ENCODE data around the gene CEP192. TPM values are rescaled to one million over a fixed set of nuclear protein-coding genes. Genes with fewer than 3 reads are reported as not detected.

Gene CEP192
- total RNA-seq, 1 experiment from 2014 or later, result 19.4 TPM

- in situ Hi-C loops (cut with HindIII; ENCODE audit: low pct_unique_long_range_greater_than_20kb, low sequenced_read_pairs), result no loop called here
- DNase-seq (ENCODE audit: low read depth), result no peak
These were observed 26.2 kb downstream of the CEP192 start for GRCh38 chr18:13017247-13017875.

- no peak for DNase-seq (ENCODE audit: low read depth)
- in situ Hi-C loops (cut with HindIII; ENCODE audit: low pct_unique_long_range_greater_than_20kb, low sequenced_read_pairs), result no loop called here
These were observed 27.2 kb downstream of the CEP192 start for GRCh38 chr18:13018374-13018773.

- no peak for DNase-seq (ENCODE audit: low read depth)
These were observed 28.1 kb downstream of the CEP192 start for GRCh38 chr18:13019301-13019700.

GRCh38 chr18:13022644-13023043, 31.5 kb downstream of the CEP192 start:
- no peak for DNase-seq (ENCODE audit: low read depth)
- in situ Hi-C loops (cut with HindIII; ENCODE audit: low pct_unique_long_range_greater_than_20kb, low sequenced_read_pairs), result no loop called here

More at GRCh38 chr18:13019301-13019700, 28.1 kb downstream of the CEP192 start:
- in situ Hi-C loops (cut with HindIII; ENCODE audit: low pct_unique_long_range_greater_than_20kb, low sequenced_read_pairs), result no loop called here

GRCh38 chr18:13025233-13025632, 34.1 kb downstream of the CEP192 start:
- DNase-seq (ENCODE audit: low read depth), result no peak
- in situ Hi-C loops (cut with HindIII; ENCODE audit: low pct_unique_long_range_greater_than_20kb, low sequenced_read_pairs), result no loop called here

- in situ Hi-C loops (cut with HindIII; ENCODE audit: low pct_unique_long_range_greater_than_20kb, low sequenced_read_pairs), result no loop called here
- DNase-seq (ENCODE audit: low read depth), result no peak
These were observed 35.6 kb downstream of the CEP192 start for GRCh38 chr18:13026583-13027270.

GRCh38 chr18:13028869-13029268, 37.7 kb downstream of the CEP192 start:
- DNase-seq (ENCODE audit: low read depth), result no peak
- in situ Hi-C loops (cut with HindIII; ENCODE audit: low pct_unique_long_range_greater_than_20kb, low sequenced_read_pairs), result no loop called here

GRCh38 chr18:13032173-13032572, 41.0 kb downstream of the CEP192 start:
- no peak for DNase-seq (ENCODE audit: low read depth)
- in situ Hi-C loops (cut with HindIII; ENCODE audit: low pct_unique_long_range_greater_than_20kb, low sequenced_read_pairs), result no loop called here

- no peak for DNase-seq (ENCODE audit: low read depth)
- in situ Hi-C loops (cut with HindIII; ENCODE audit: low pct_unique_long_range_greater_than_20kb, low sequenced_read_pairs), result no loop called here
These were observed 44.2 kb downstream of the CEP192 start for GRCh38 chr18:13035249-13035914.

- in situ Hi-C loops (cut with HindIII; ENCODE audit: low pct_unique_long_range_greater_than_20kb, low sequenced_read_pairs), result no loop called here
- peak; percentile 14 for DNase-seq (ENCODE audit: low read depth)
These were observed 45.6 kb downstream of the CEP192 start for GRCh38 chr18:13036622-13037320.

- DNase-seq (ENCODE audit: low read depth), result no peak
- in situ Hi-C loops (cut with HindIII; ENCODE audit: low pct_unique_long_range_greater_than_20kb, low sequenced_read_pairs), result no loop called here
These were observed 48.6 kb downstream of the CEP192 start for GRCh38 chr18:13039806-13040205.

GRCh38 chr18:13043066-13043465, 51.9 kb downstream of the CEP192 start:
- DNase-seq (ENCODE audit: low read depth), result no peak
- in situ Hi-C loops (cut with HindIII; ENCODE audit: low pct_unique_long_range_greater_than_20kb, low sequenced_read_pairs), result no loop called here

- in situ Hi-C loops (cut with HindIII; ENCODE audit: low pct_unique_long_range_greater_than_20kb, low sequenced_read_pairs), result no loop called here
- no peak for DNase-seq (ENCODE audit: low read depth)
These were observed 57.0 kb downstream of the CEP192 start for GRCh38 chr18:13048061-13048595.

- in situ Hi-C loops (cut with HindIII; ENCODE audit: low pct_unique_long_range_greater_than_20kb, low sequenced_read_pairs), result no loop called here
- DNase-seq (ENCODE audit: low read depth), result no peak
These were observed 60.0 kb downstream of the CEP192 start for GRCh38 chr18:13051159-13051558.

GRCh38 chr18:13051950-13052349, 60.8 kb downstream of the CEP192 start:
- in situ Hi-C loops (cut with HindIII; ENCODE audit: low pct_unique_long_range_greater_than_20kb, low sequenced_read_pairs), result no loop called here
- DNase-seq (ENCODE audit: low read depth), result no peak

- DNase-seq (ENCODE audit: low read depth), result no peak
- in situ Hi-C loops (cut with HindIII; ENCODE audit: low pct_unique_long_range_greater_than_20kb, low sequenced_read_pairs), result no loop called here
These were observed 63.2 kb downstream of the CEP192 start for GRCh38 chr18:13054336-13054735.

GRCh38 chr18:13061630-13062189, 70.5 kb downstream of the CEP192 start:
- no peak for DNase-seq (ENCODE audit: low read depth)
- in situ Hi-C loops (cut with HindIII; ENCODE audit: low pct_unique_long_range_greater_than_20kb, low sequenced_read_pairs), result no loop called here

- no peak for DNase-seq (ENCODE audit: low read depth)
- in situ Hi-C loops (cut with HindIII; ENCODE audit: low pct_unique_long_range_greater_than_20kb, low sequenced_read_pairs), result no loop called here
These were observed 76.0 kb downstream of the CEP192 start for GRCh38 chr18:13067124-13067523.
